Vagina (tissue), 2 donors: ENCODE results near the gene MKKS.

Experiments used
- CTCF ChIP-seq, 3 experiments: fragments of 450-650 bp in 2 of 3; fragments of 200-600 bp in 1 of 3; sonication (generic) in 1 of 3; IDR thresholded peaks; one replicate each; pipeline ENCODE4 v1.5.1; 2017 to 2019; ENCODE audit warnings: antibody characterized with exemption in 3 of 3, mild to moderate bottlenecking in 2 of 3, moderate library complexity in 2 of 3
- POLR2A ChIP-seq, 2 donors: fragments of 450-650 bp; IDR thresholded peaks; one replicate each; pipeline ENCODE4 v1.6.1; 2017; ENCODE audit warnings: antibody characterized with exemption in 2 of 2, mild to moderate bottlenecking in 2 of 2, moderate library complexity in 2 of 2

DNA sequence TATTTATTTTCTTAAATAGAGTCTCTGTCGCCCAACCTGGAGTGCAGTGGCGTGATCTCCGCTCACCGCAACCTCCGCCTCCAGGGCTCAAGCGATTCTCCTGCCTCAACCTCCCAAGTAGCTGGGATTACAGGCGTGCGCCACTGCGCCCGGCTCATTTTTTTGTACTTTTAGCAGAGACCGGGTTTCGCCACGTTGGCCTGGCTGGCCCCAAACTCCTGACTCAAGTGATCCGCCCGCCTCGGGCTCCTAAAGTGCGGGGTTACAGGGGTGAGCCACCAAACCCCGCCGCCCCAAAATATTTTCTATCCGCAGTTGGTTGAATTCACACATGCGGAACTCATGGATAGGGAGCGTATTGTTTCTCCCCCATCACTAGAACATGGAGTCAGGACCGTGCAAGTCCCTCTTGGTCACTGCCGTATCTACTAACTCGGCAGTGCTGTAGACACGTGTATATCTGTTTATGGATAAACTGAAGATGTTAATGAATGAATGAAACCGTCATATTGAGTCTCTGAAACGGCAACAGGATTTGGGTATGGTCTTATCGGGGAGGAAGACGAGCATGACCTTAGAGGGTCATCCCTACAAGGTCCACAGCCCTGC, 904 bp downstream of the MKKS start:
- no peak for TF ChIP-seq CTCF (IDR thresholded peaks at IDR 0.05)
- no peak for TF ChIP-seq POLR2A (IDR thresholded peaks at IDR 0.05)
